PC-9 (cell line): ENCODE results near the gene GLRX2. TPM values are rescaled to one million over a fixed set of nuclear protein-coding genes. Genes with fewer than 3 reads are reported as not detected.

Source experiments
- Bru-seq: library from RNA; stranded (reverse); fragments of 400-500 nt; gene quantifications from one replicate; lab custom pipeline; 2021; lab: Mats Ljungman, UMichigan
- BruChase-seq, 2 experiments: library from RNA; stranded (reverse); fragments of 400-500 nt; gene quantifications; one replicate each; lab custom pipeline; 2021; lab: Mats Ljungman, UMichigan
- BruUV-seq: library from RNA; stranded (reverse); fragments of 400-500 nt; replicated peaks from 2 replicates; lab custom pipeline; 2021; lab: Mats Ljungman, UMichigan
- CTCF ChIA-PET: fragments of 300-600 bp; sonication (Branson Sonifier 250); formaldehyde crosslinking; loops from one replicate; lab custom pipeline; 2022; ENCODE audit warnings: antibody characterized with exemption; lab: Charles Lee
- POLR2A ChIA-PET: fragments of 300-600 bp; sonication (Branson Sonifier 250); formaldehyde crosslinking; loops from one replicate; lab custom pipeline; 2022; ENCODE audit warnings: antibody characterized with exemption; ENCODE audit not compliant: unreplicated experiment; lab: Charles Lee
- DNase-seq, 2 experiments: peaks; one replicate each; pipeline versions ENCODE4 v3.0.0 to v3.0.0-alpha.2; 2015 to 2022; ENCODE audit warnings: mixed read lengths in 1 of 2
- H2AFZ ChIP-seq: fragments of 200-600 bp; sonication (generic); 2 replicates; pipeline ENCODE4 v1.8.1; 2017; ENCODE audit warnings: antibody characterized with exemption
- H3F3A ChIP-seq: fragments of 200-600 bp; sonication (generic); 2 replicates; pipeline ENCODE4 v1.8.1; 2017; ENCODE audit warnings: antibody characterized with exemption, mild to moderate bottlenecking, low read depth; ENCODE audit not compliant: insufficient read depth
- H3K27ac ChIP-seq: fragments of 200-600 bp; sonication (generic); 2 replicates; pipeline ENCODE4 v1.6.1; 2016; ENCODE audit warnings: mixed run types
- H3K27me3 ChIP-seq: fragments of 200-600 bp; sonication (generic); 2 replicates; pipeline ENCODE4 v1.6.1; 2016; ENCODE audit warnings: low read depth, mixed run types; ENCODE audit not compliant: insufficient read depth
- H3K36me3 ChIP-seq: fragments of 200-600 bp; sonication (generic); 2 replicates; pipeline ENCODE4 v1.6.1; 2016; ENCODE audit warnings: low read depth, mixed run types
- H3K4me1 ChIP-seq: fragments of 200-600 bp; sonication (generic); replicated peaks from 2 replicates; pipeline ENCODE4 v1.6.1; 2016; ENCODE audit warnings: mixed run types; ENCODE audit not compliant: insufficient read depth
- H3K4me2 ChIP-seq: fragments of 200-600 bp; sonication (generic); 2 replicates; pipeline ENCODE4 v1.6.1; 2017; ENCODE audit warnings: mixed run types
- H3K4me3 ChIP-seq: fragments of 200-600 bp; sonication (generic); 2 replicates; pipeline ENCODE4 v1.6.1; 2016; ENCODE audit warnings: mixed run types
- H3K79me2 ChIP-seq: fragments of 200-600 bp; sonication (generic); 2 replicates; pipeline ENCODE4 v1.6.1; 2017; ENCODE audit warnings: low read depth, mixed run types
- H3K9me2 ChIP-seq: fragments of 200-600 bp; sonication (generic); 2 replicates; pipeline ENCODE4 v1.8.1; 2017; ENCODE audit warnings: mild to moderate bottlenecking; ENCODE audit not compliant: insufficient read depth
- H3K9me3 ChIP-seq: fragments of 200-600 bp; sonication (generic); 2 replicates; pipeline ENCODE4 v1.8.1; 2016; ENCODE audit warnings: low read depth; ENCODE audit not compliant: insufficient read depth
- H4K20me1 ChIP-seq: fragments of 200-600 bp; sonication (generic); 2 replicates; pipeline ENCODE4 v1.8.1; 2017; ENCODE audit not compliant: insufficient read depth
- EZH2 ChIP-seq: fragments of 200-600 bp; sonication (generic); IDR thresholded peaks from 2 replicates; pipeline ENCODE4 v1.8.0; 2017; ENCODE audit warnings: antibody characterized with exemption, low read depth
- intact Hi-C: fragments of 100-400 bp; cut with micrococcal nuclease; formaldehyde crosslinking; loops from one replicate; pipeline ENCODE4 v1.10.0; 2022; ENCODE audit not compliant: unreplicated experiment
- long read RNA-seq: library from polyadenylated mRNA; stranded (forward); transcript quantifications from one replicate; pipeline ENCODE4 v2.0.0, GENCODE V29; 2022
- total RNA-seq: library from RNA; stranded (reverse); gene quantifications from 2 replicates; pipeline ENCODE4 v1.2.3, GENCODE V29; 2021
- TF ChIP-seq, protein P1 (sequence below): fragments of 200-600 bp; sonication (generic); conservative IDR thresholded peaks from 2 replicates; pipeline ENCODE4 v1.6.1; 2017; ENCODE audit warnings: mixed run types, antibody characterized with exemption, mild to moderate bottlenecking, moderate library complexity

Gene GLRX2
- 12.5 and 16.7 TPM in 2 replicates for total RNA-seq
- percentile 67 among the genes with signal in this experiment for Bru-seq, nascent RNA
- percentile 52 among the genes with signal in this experiment for BruChase-seq, experiment 1, labeled RNA remaining after a 2-hour chase
- BruChase-seq, experiment 2, labeled RNA remaining after a 6-hour chase, result percentile 66 among the genes with signal in this experiment
- long read RNA-seq, transcript GLRX2-201 (4 exons, 701 nt), result major isoform, 15 of 16 reads
- long read RNA-seq, partial matches to known transcripts, result 0 of 16 reads
- long read RNA-seq, other reads (novel, unspliced or antisense), result 1 of 16 reads

DNA sequence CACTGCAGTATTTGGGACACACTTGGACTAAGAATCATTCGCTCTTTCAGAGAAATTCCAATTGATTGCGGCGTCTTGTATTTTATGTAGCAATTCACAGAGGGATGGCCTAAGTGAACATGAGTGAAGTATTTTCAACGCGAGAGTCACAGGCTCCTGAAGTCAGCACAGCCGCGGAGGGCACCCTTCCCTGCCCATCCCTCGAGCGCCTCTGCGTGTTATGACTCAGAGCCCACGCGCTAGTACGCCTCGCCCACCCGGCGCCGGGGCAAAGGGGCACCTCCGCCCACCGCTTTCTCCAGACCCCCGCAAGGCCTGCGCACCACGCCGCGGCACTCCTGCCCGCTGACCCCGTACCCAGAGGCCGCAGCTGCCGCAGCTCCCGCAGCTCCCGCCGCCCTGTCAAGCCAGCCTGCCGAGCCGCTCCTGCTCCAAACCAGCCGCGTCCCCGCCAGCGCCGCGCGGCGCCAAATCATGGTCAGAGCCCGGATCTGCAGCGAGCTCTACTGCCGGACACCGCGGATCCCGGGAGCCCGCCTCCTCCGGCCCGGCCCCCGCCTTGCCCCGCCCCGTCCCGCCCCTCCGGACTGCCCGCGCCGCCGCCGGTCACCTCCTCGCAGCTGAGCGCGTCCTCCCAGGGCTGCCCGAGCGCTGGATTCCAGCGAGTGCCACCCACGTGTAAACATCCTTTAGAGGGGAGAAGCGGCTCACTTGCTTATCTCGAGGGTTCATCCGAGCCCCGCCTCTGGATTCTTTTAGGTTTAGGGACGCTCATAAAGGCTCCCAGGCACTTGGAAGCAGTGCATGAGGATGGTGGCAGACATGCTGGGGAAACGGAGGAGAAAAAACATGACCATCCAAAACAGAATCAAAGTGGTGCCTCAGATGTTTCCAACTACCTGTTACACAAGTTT is at the start of gene GLRX2:
Gene GLRX2 (minus strand): TSS at position 508 of the 914 bp plus-strand sequence. CDS start 32 bp downstream, at position 476.
- no TSS peak for BruUV-seq
- H3F3A ChIP-seq, result peaks cover 22% of the 10 kb centered on the region
- intact Hi-C loops, result loop anchor here (1.0 kb wide), 2 partner anchors 16 to 46 kb away; partner anchors contain the start of genes RO60 and UCHL5
- peak; percentile 70 to 85 for DNase-seq
- TF ChIP-seq EZH2, result no peak
- TF ChIP-seq, protein P1, sequence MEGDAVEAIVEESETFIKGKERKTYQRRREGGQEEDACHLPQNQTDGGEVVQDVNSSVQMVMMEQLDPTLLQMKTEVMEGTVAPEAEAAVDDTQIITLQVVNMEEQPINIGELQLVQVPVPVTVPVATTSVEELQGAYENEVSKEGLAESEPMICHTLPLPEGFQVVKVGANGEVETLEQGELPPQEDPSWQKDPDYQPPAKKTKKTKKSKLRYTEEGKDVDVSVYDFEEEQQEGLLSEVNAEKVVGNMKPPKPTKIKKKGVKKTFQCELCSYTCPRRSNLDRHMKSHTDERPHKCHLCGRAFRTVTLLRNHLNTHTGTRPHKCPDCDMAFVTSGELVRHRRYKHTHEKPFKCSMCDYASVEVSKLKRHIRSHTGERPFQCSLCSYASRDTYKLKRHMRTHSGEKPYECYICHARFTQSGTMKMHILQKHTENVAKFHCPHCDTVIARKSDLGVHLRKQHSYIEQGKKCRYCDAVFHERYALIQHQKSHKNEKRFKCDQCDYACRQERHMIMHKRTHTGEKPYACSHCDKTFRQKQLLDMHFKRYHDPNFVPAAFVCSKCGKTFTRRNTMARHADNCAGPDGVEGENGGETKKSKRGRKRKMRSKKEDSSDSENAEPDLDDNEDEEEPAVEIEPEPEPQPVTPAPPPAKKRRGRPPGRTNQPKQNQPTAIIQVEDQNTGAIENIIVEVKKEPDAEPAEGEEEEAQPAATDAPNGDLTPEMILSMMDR, result no peak
- peaks cover 16% of the 10 kb centered on the region for H3K4me1 ChIP-seq
- no peaks in the 10 kb centered on the region for H4K20me1 ChIP-seq
- H3K36me3 ChIP-seq, result no peaks in the 10 kb centered on the region
- H3K9me3 ChIP-seq, result no peaks in the 10 kb centered on the region
- no peaks in the 10 kb centered on the region for H3K27me3 ChIP-seq
- ChIA-PET POLR2A (interaction anchor here (0.5 to 1.5 kb wide), 6 partner anchors 16 to 522 kb away, joined by 3 to 18 read pairs (median 4); partner anchors contain the start of genes CDC73, RO60 and UCHL5), CTCF (interaction anchor here (0.7 to 1.0 kb wide), 2 partner anchors 12 to 17 kb away, joined by 4 read pairs; partner anchors contain the start of gene CDC73)
- no peaks in the 10 kb centered on the region for H3K9me2 ChIP-seq
- H2AFZ ChIP-seq, result peak within 1 kb of the TSS; percentile 93
- peaks cover 33% of the 10 kb centered on the region for H3K79me2 ChIP-seq
- peak within 1 kb of the TSS; percentile 59 for H3K4me3 ChIP-seq
- H3K27ac ChIP-seq, result peak within 1 kb of the TSS; percentile 76
- peak within 1 kb of the TSS; percentile 81 for H3K4me2 ChIP-seq

GRCh38 chr1:193144999-193145398 is 39.8 kb upstream of the GLRX2 start:
- H3F3A ChIP-seq, result 0 out of 2 replicates have a peak, but pooled peaks cover 5% of the 10 kb centered on the region
- no peaks in the 10 kb centered on the region for H3K9me3 ChIP-seq
- no peaks in the 10 kb centered on the region; the same call in 1 of the 2 replicates for H4K20me1 ChIP-seq
- H3K4me1 ChIP-seq, result no peaks in the 10 kb centered on the region
- H3K9me2 ChIP-seq, result no peaks in the 10 kb centered on the region
- intact Hi-C loops, result no loop called here
- H3K4me3 ChIP-seq, result no peak overlapping the region
- no peak for TF ChIP-seq EZH2
- TF ChIP-seq, protein P1, result no peak
- CTCF ChIA-PET, result interaction anchor here (0.6 kb wide), 1 partner anchor 592 kb away, joined by 3 read pairs; no protein-coding TSS in a partner anchor
- BruUV-seq, result no TSS peak
- H3K79me2 ChIP-seq, result no peaks in the 10 kb centered on the region
- H3K4me2 ChIP-seq, result no peak overlapping the region
- no peaks in the 10 kb centered on the region for H3K27me3 ChIP-seq
- H3K27ac ChIP-seq, result no peak overlapping the region
- DNase-seq, result no peak
- no peak overlapping the region for H2AFZ ChIP-seq
- peaks cover 12% of the 10 kb centered on the region; the same call in 1 of the 2 replicates for H3K36me3 ChIP-seq
- POLR2A ChIA-PET, result no interaction called here
